ENCODE results near the gene SLC17A9.

GRCh38 chr20:63017076-63017825 is 64.7 kb downstream of the SLC17A9 start:
- TF ChIP-seq CTCF (conservative IDR thresholded peaks at IDR 0.05; ENCODE audit: low read depth, low read length) (no peak), EZH2phosphoT487 (IDR thresholded peaks at IDR 0.05; ENCODE audit: borderline replicate concordance, low read length) (no peak)
